Natural killer cell (primary cell): ENCODE measurements around the gene BMP4. TPM values are rescaled to one million over a fixed set of nuclear protein-coding genes. Genes with fewer than 3 reads are reported as not detected.

Source experiments
- ATAC-seq, 3 donors: fragments of 150-1000 bp in 2 of 3; fragments of 200-7000 bp in 1 of 3; cut with Tn5 transposase; 1 replicate in 1 of 3; 2 replicates in 2 of 3; pipeline ENCODE4 v1.10.0; 2021; ENCODE audit warnings: mild to moderate bottlenecking in 2 of 3, moderate library complexity in 2 of 3
- DNase-seq, 2 donors: peaks; one replicate each; pipeline versions ENCODE4 v3.0.0 to v3.0.0-alpha.2; 2013 to 2021; ENCODE audit warnings: mixed read lengths in 1 of 2
- H3K27ac ChIP-seq: one replicate; pipeline ENCODE4 v1.5.1; 2013; ENCODE audit warnings: mild to moderate bottlenecking, low read length
- H3K27me3 ChIP-seq: one replicate; pipeline ENCODE4 v1.6.1; 2013; ENCODE audit warnings: low read length; ENCODE audit not compliant: control insufficient read depth, insufficient read depth
- H3K36me3 ChIP-seq: one replicate; pipeline ENCODE4 v1.6.1; 2013; ENCODE audit warnings: low read length; ENCODE audit not compliant: control insufficient read depth, insufficient read depth
- H3K4me1 ChIP-seq: one replicate; pipeline ENCODE4 v1.6.1; 2013; ENCODE audit warnings: low read length; ENCODE audit not compliant: control insufficient read depth, insufficient read depth
- H3K4me3 ChIP-seq: one replicate; pipeline ENCODE4 v1.5.1; 2013; ENCODE audit warnings: low read length
- H3K9me3 ChIP-seq: one replicate; pipeline ENCODE4 v1.6.1; 2013; ENCODE audit warnings: low read length; ENCODE audit not compliant: control insufficient read depth, insufficient read depth
- H3K27ac Mint-ChIP-seq, 2 donors: one replicate each; pipeline ENCODE4 v1.8.0; 2022; ENCODE audit warnings: mild to moderate bottlenecking in 2 of 2, mixed read lengths in 2 of 2, moderate library complexity in 1 of 2
- H3K27me3 Mint-ChIP-seq, 2 donors: one replicate each; pipeline ENCODE4 v1.8.0; 2022; ENCODE audit warnings: low read depth in 2 of 2, mixed read lengths in 2 of 2
- H3K36me3 Mint-ChIP-seq: one replicate; pipeline ENCODE4 v1.8.0; 2022; ENCODE audit warnings: mixed read lengths
- H3K4me1 Mint-ChIP-seq, 2 donors: one replicate each; pipeline ENCODE4 v1.8.0; 2022; ENCODE audit warnings: mixed read lengths in 2 of 2
- H3K4me3 Mint-ChIP-seq: one replicate; pipeline ENCODE4 v1.8.0; 2022; ENCODE audit warnings: mild to moderate bottlenecking, moderate library complexity, mixed read lengths
- H3K9me3 Mint-ChIP-seq, 2 donors: one replicate each; pipeline ENCODE4 v1.8.0; 2022; ENCODE audit warnings: mixed read lengths in 2 of 2
- WGBS: methylation state at CpG from one replicate; pipeline ENCODE4 v1.1.7; 2013; ENCODE audit warnings: missing lambda C conversion rate; ENCODE audit not compliant: insufficient coverage; 5-methylcytosine and 5-hydroxymethylcytosine counted together
- intact Hi-C: fragments of 100-400 bp; cut with micrococcal nuclease; formaldehyde crosslinking; loops from one replicate; pipeline ENCODE4 v1.14.2; 2022
- total RNA-seq, 4 donors: library from RNA; stranded (reverse); fragments of 120-200 nt in 1 of 4; gene quantifications; one replicate each; pipeline versions ENCODE4 v1.2.3 to v1.2.4, GENCODE V29; 2013 to 2022
- TF ChIP-seq, protein P1 (sequence below): fragments of 200-600 bp; IDR thresholded peaks from one replicate; pipeline ENCODE4 v1.8.0; 2022; ENCODE audit warnings: antibody characterized with exemption

The BMP4 gene
- total RNA-seq, 3 donors from 2014 or later (not counting 1 experiment from before 2014, with no cell fraction given), result 0.45 TPM; not detected in 2

DNA sequence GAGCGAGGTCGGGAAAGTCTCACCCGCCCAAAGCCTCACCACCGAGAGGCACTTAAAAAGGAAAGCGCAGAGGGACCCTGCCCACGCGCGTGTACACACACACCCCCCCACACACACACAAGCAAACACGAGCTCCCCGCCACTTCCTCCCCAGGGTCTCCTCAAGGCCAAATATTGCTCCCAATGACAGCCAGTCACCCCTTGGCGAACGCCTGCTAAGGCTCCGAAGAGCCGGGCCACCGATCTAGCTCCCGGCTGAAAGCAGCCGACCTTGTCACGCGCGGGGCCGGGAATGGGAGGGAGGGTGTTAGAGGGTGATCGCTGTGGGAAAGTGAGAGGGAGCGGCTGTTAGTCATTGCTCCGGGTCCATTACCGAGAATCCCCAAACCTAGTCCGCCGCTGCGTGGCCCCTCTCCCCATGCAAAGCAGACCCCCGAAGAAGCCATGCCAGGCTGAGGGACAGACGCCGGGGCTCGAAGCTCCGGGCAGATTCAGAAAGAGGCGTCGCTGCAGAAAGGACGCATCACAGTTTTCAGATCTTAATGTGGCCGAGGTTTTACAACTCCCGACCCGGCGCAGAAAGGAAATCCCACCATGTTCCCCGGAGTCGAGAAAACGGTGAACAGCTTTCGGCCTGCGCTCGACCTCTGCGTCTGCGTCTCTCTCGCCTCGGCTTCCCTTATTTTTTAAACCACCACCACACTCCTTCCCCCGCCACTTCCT is 2.6 kb downstream of the BMP4 start:
- no peak for ATAC-seq
- intact Hi-C loops, result no loop called here
- Histone ChIP-seq H3K4me1 (peaks cover 23% of the 10 kb centered on the region), H3K27ac (no peak overlapping the region), H3K9me3 (no peaks in the 10 kb centered on the region), H3K36me3 (no peaks in the 10 kb centered on the region), H3K4me3 (no peak overlapping the region), H3K27me3 (peaks cover 26% of the 10 kb centered on the region)
- Mint-ChIP-seq H3K27ac (no peak overlapping the region), H3K4me3 (no peak overlapping the region), H3K9me3 (no peaks in the 10 kb centered on the region), H3K27me3 (peaks cover 38 to 42% of the 10 kb centered on the region in 2 donors), H3K4me1 (peaks cover 0 to 14% of the 10 kb centered on the region in 2 donors), H3K36me3 (no peaks in the 10 kb centered on the region)
- TF ChIP-seq, protein P1, sequence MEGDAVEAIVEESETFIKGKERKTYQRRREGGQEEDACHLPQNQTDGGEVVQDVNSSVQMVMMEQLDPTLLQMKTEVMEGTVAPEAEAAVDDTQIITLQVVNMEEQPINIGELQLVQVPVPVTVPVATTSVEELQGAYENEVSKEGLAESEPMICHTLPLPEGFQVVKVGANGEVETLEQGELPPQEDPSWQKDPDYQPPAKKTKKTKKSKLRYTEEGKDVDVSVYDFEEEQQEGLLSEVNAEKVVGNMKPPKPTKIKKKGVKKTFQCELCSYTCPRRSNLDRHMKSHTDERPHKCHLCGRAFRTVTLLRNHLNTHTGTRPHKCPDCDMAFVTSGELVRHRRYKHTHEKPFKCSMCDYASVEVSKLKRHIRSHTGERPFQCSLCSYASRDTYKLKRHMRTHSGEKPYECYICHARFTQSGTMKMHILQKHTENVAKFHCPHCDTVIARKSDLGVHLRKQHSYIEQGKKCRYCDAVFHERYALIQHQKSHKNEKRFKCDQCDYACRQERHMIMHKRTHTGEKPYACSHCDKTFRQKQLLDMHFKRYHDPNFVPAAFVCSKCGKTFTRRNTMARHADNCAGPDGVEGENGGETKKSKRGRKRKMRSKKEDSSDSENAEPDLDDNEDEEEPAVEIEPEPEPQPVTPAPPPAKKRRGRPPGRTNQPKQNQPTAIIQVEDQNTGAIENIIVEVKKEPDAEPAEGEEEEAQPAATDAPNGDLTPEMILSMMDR, result no peak
- DNase-seq, result no peak
- under 1% methylated on average over 51 of the region's 51 CpGs for WGBS

DNA sequence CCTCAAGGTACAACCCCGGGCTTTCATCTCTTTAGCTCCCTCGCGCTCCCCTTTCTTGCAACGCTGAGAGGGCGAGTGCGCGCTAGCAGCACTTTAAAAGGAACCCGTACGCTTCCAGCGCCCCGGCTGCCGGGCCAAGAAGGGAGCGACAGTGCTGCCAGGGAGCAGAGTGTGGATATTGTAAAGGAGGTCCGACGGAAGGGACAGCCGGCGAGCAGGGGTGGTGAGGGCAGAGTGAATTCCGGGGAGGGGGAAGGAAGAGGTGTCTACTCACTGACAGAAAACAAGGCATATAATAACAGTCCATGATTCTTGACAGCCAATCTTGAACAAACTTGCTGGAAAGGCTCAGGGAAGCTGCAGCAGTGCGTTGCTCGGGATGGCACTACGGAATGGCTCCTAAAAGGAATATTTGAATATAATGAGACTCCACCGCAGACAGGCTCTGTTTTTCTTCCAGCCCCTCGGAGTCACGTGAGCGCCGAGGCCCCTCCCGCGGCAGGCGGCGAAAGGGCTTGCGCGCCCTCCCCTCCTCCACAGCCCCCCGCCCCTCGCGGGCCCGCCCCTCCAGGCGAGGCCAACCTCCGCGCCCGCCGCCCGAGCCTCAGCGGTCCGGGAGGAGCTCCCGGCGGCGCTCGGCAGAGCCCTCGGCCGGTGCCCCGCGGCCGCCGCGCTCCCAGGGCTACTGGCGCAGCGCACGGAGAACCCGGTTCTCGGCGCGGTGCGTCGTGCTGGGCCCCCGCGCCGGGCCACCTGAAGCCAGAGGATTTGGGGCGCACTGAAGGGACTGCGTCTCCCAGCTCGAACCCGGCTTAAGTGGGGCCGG is 3.4 kb downstream of the BMP4 start:
- DNase-seq, result peak in 1 of 2 donors; percentile 12
- Histone ChIP-seq H3K4me3 (no peak overlapping the region), H3K9me3 (no peaks in the 10 kb centered on the region), H3K27me3 (peaks cover 26% of the 10 kb centered on the region), H3K4me1 (peaks cover 23% of the 10 kb centered on the region), H3K36me3 (no peaks in the 10 kb centered on the region), H3K27ac (no peak overlapping the region)
- Mint-ChIP-seq H3K9me3 (no peaks in the 10 kb centered on the region), H3K4me3 (peak overlapping the region; percentile 52), H3K27ac (no peak overlapping the region), H3K27me3 (peaks cover 46 to 48% of the 10 kb centered on the region in 2 donors), H3K4me1 (peaks cover 0 to 14% of the 10 kb centered on the region in 2 donors), H3K36me3 (no peaks in the 10 kb centered on the region)
- TF ChIP-seq, protein P1, result no peak
- intact Hi-C loops, result no loop called here
- 3% methylated on average over 70 of the region's 72 CpGs for WGBS
- no peak for ATAC-seq

GRCh38 chr14:53952533-53952932 is 4.1 kb downstream of the BMP4 start:
- ATAC-seq, result no peak
- intact Hi-C loops, result no loop called here
- no peak overlapping the region for H3K27ac ChIP-seq

More at GRCh38 chr14:53952533-53952932, 4.1 kb downstream of the BMP4 start:
- Mint-ChIP-seq H3K27me3 (peaks cover 47% of the 10 kb centered on the region in 2 donors), H3K27ac (no peak overlapping the region), H3K4me1 (peaks cover 0 to 14% of the 10 kb centered on the region in 2 donors), H3K36me3 (peaks cover 2% of the 10 kb centered on the region), H3K9me3 (no peaks in the 10 kb centered on the region), H3K4me3 (peak overlapping the region; percentile 52)
- no peak overlapping the region for H3K4me3 ChIP-seq
- no peaks in the 10 kb centered on the region for H3K36me3 ChIP-seq
- TF ChIP-seq, protein P1, result no peak
- DNase-seq, result no peak
- H3K27me3 ChIP-seq, result peaks cover 28% of the 10 kb centered on the region
- no peaks in the 10 kb centered on the region for H3K9me3 ChIP-seq
- peaks cover 23% of the 10 kb centered on the region for H3K4me1 ChIP-seq
- 53% methylated on average over 9 of the region's 10 CpGs for WGBS
